ENCODE measurements around the gene FBXO46. TPM values are rescaled to one million over a fixed set of nuclear protein-coding genes. Genes with fewer than 3 reads are reported as not detected.

The FBXO46 gene
- polyA plus RNA-seq, 1 of the 3 experiments (the other 2 are of a cell fraction), result 5.6 TPM

GRCh38 chr19:45701676-45702075 is 29.0 kb downstream of the FBXO46 start:
- Histone ChIP-seq H3K9me3 (no peaks in the 10 kb centered on the region), H2AFZ (ENCODE audit: low read depth) (no peak overlapping the region), H3K9ac (no peak overlapping the region), H3K27ac (ENCODE audit: low read depth in 2 of 2, low read length in 1 of 2) (no peak overlapping the region), H3K4me3 (ENCODE audit: low read depth in 2 of 2, low read length in 1 of 2) (no peak overlapping the region), H3F3A (replicated peaks; ENCODE audit: insufficient read depth) (no peaks in the 10 kb centered on the region), H3K4me1 (ENCODE audit: control insufficient read depth in 1 of 2, insufficient read depth in 2 of 2, low read depth in 1 of 2, low read length in 1 of 2) (no peaks in the 10 kb centered on the region), H3K27me3 (ENCODE audit: insufficient read depth) (no peaks in the 10 kb centered on the region), H3K4me2 (no peak overlapping the region), H3K9me2 (no peaks in the 10 kb centered on the region), H3K36me3 (replicated peaks in 1 of 2; ENCODE audit: control insufficient read depth in 1 of 2, insufficient read depth in 2 of 2, low read length in 1 of 2) (peaks cover 4 to 5% of the 10 kb centered on the region in 2 experiments), H3K79me2 (ENCODE audit: insufficient read depth) (no peaks in the 10 kb centered on the region), H4K20me1 (ENCODE audit: insufficient read depth) (no peaks in the 10 kb centered on the region)
- ChIA-PET CTCF (interaction anchor here (1.5 to 1.7 kb wide), 2 partner anchors 8 to 9 kb away, joined by 6 read pairs; partner anchors contain the start of genes QPCTL and SNRPD2), POLR2A (no interaction called here)
- DNase-seq, result no peak
- 86% methylated on average over 7 of the region's 7 CpGs for WGBS (ENCODE audit: low lambda C conversion rate)
- TF ChIP-seq USF2 (IDR thresholded peaks at IDR 0.05; ENCODE audit: borderline replicate concordance, low read depth, low read length), result no peak
- no peak for TF ChIP-seq SIN3A (IDR thresholded peaks at IDR 0.05; ENCODE audit: borderline replicate concordance, low read depth, low read length)
- TF ChIP-seq ZBTB33 (IDR thresholded peaks at IDR 0.05; ENCODE audit: borderline replicate concordance, low read depth), result no peak
- no peak for TF ChIP-seq USF1 (IDR thresholded peaks at IDR 0.05; ENCODE audit: borderline replicate concordance, low read depth)
- TF ChIP-seq RAD21 (IDR thresholded peaks at IDR 0.05; ENCODE audit: low read length), result no peak
- TF ChIP-seq, protein P1, sequence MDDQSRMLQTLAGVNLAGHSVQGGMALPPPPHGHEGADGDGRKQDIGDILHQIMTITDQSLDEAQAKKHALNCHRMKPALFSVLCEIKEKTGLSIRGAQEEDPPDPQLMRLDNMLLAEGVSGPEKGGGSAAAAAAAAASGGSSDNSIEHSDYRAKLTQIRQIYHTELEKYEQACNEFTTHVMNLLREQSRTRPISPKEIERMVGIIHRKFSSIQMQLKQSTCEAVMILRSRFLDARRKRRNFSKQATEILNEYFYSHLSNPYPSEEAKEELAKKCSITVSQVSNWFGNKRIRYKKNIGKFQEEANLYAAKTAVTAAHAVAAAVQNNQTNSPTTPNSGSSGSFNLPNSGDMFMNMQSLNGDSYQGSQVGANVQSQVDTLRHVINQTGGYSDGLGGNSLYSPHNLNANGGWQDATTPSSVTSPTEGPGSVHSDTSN (IDR thresholded peaks at IDR 0.05), result no peak
- no peak for TF ChIP-seq FOXM1 (IDR thresholded peaks at IDR 0.05; ENCODE audit: low read depth)
- no peak for TF ChIP-seq TCF12 (IDR thresholded peaks at IDR 0.05)
- no peak for TF ChIP-seq FOXJ3 (CRISPR knock-in tag; IDR thresholded peaks at IDR 0.05)
- no peak for TF ChIP-seq EZH2phosphoT487 (IDR thresholded peaks at IDR 0.05; ENCODE audit: borderline replicate concordance, low read depth)
- no peak for TF ChIP-seq POLR2AphosphoS5 (IDR thresholded peaks at IDR 0.05; ENCODE audit: low read depth, low read length)
- no peak for TF ChIP-seq MAX (IDR thresholded peaks at IDR 0.05; ENCODE audit: low read depth)
- TF ChIP-seq, protein P2, sequence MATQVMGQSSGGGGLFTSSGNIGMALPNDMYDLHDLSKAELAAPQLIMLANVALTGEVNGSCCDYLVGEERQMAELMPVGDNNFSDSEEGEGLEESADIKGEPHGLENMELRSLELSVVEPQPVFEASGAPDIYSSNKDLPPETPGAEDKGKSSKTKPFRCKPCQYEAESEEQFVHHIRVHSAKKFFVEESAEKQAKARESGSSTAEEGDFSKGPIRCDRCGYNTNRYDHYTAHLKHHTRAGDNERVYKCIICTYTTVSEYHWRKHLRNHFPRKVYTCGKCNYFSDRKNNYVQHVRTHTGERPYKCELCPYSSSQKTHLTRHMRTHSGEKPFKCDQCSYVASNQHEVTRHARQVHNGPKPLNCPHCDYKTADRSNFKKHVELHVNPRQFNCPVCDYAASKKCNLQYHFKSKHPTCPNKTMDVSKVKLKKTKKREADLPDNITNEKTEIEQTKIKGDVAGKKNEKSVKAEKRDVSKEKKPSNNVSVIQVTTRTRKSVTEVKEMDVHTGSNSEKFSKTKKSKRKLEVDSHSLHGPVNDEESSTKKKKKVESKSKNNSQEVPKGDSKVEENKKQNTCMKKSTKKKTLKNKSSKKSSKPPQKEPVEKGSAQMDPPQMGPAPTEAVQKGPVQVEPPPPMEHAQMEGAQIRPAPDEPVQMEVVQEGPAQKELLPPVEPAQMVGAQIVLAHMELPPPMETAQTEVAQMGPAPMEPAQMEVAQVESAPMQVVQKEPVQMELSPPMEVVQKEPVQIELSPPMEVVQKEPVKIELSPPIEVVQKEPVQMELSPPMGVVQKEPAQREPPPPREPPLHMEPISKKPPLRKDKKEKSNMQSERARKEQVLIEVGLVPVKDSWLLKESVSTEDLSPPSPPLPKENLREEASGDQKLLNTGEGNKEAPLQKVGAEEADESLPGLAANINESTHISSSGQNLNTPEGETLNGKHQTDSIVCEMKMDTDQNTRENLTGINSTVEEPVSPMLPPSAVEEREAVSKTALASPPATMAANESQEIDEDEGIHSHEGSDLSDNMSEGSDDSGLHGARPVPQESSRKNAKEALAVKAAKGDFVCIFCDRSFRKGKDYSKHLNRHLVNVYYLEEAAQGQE (IDR thresholded peaks at IDR 0.05; ENCODE audit: low read depth, low read length), result no peak
- no peak for TF ChIP-seq YY1 (IDR thresholded peaks at IDR 0.05; ENCODE audit: low read depth)
- TF ChIP-seq NFIC (IDR thresholded peaks at IDR 0.05; ENCODE audit: borderline replicate concordance), result no peak
- TF ChIP-seq MEF2A (IDR thresholded peaks at IDR 0.05; ENCODE audit: borderline replicate concordance, low read depth), result no peak
- no peak for TF ChIP-seq CTCF (IDR thresholded peaks at IDR 0.05)
- no peak for TF ChIP-seq RFX5 (IDR thresholded peaks at IDR 0.05; ENCODE audit: low read length)
